HuH-7 (cell line): ENCODE measurements around the gene MOB3C.

ENCODE experiments used
- DNase-seq: peaks from one replicate; pipeline ENCODE4 v3.0.0; 2011; ENCODE audit warnings: low spot score

MOB3C gene

GRCh38 chr1:46638921-46639320, 22.3 kb upstream of the MOB3C start:
- DNase-seq: no peak

DNA sequence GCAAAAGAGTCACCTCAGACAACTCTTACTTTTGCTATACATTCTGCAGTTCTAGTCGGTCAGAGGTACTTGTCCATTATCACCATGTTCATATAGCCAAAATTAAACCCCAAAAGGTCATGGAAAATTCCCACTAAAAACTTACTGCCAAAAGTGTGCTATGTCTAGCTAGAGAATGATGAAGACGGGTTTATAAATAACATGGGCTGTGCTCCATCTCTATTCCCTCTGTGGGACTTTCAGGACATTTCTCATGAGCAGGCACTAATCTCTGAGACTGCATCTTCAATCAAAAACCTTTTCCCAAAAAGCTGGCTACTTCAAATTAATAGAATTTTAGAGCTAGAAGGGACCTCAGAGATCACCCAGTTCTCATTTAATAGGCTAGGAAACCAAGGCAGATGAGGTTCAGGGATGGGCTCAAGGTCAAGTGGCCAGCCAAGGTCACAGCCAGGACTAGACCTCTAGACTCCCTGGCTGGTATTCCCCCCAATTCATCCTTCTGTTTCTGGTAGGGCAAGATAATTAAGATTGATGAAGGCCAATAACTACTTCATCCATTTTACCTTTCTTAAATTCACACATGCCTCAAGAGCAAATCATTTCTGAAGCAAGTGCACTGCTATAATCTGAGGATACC, 21.0 kb upstream of the MOB3C start:
- no peak for DNase-seq

DNA sequence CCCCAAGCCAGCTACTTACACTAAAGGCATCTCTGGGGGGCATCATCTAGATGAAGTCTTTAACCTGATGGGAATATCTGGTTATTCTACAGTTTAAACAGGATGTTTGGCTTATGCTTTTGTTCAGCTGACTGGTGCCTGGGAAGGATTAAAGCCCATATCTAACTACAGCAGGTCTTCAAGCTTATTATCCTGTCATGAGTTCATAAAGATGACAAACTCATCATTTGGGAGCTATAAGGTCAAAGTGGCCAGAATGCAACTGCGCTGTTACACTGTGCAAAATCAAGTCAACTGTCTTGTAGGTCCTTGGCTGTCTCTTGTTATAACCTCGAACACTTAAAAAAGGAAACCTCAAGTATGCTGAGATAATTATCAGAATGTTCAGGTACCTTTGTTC, 18.6 kb upstream of the MOB3C start:
- no peak for DNase-seq

- no peak for DNase-seq
Observed at GRCh38 chr1:46630719-46631118, 14.1 kb upstream of the MOB3C start.

- DNase-seq: no peak
Observed at GRCh38 chr1:46623743-46624644, 7.4 kb upstream of the MOB3C start.

DNA sequence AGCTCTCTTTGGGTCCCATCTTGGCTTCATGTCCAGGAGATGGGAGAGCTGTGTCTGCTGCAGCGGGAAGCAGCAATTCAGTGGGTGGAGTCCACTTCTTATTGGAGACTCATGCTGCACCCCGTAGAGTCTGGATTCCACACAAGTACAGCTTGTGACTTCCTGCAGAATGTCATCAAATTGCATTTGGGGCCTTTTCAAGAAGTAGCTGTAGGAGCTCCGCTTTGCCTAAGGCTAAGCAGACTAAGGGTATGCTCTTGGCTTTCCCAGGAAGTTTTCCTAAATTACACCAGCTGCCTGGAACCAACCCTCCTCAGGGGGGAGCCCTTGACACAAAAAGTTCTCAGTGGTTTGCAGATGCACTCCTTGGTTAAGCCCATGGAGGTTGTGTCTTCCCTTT, 5.7 kb upstream of the MOB3C start:
- peak; percentile 60 for DNase-seq

DNA sequence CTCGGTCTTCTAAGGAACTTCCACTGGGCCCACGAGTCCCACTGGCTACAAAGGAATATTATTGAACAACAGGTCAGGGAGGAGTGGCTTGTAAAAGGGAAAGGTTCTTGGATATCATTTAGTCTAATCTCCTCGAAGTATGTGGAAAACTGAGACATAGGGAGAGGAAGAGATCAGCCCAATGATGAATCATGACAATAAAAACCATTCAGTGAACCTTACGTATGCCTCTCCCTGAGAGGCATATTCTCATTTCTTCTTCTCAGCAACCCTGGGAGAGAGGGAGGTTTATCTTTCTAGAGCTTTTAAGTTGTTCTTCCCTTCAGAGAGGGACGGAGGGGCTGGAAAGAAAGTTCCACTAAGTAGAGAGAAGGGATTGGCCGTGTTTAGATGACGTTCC, 5.3 kb upstream of the MOB3C start:
- DNase-seq: no peak

GRCh38 chr1:46619656-46620258, 3.1 kb upstream of the MOB3C start:
- DNase-seq: no peak

GRCh38 chr1:46618754-46619415, 2.3 kb upstream of the MOB3C start:
- no peak for DNase-seq

GRCh38 chr1:46617833-46618232, 1.2 kb upstream of the MOB3C start:
- no peak for DNase-seq

- no peak for DNase-seq
Observed at GRCh38 chr1:46617108-46617800, 643 bp upstream of the MOB3C start.

DNA sequence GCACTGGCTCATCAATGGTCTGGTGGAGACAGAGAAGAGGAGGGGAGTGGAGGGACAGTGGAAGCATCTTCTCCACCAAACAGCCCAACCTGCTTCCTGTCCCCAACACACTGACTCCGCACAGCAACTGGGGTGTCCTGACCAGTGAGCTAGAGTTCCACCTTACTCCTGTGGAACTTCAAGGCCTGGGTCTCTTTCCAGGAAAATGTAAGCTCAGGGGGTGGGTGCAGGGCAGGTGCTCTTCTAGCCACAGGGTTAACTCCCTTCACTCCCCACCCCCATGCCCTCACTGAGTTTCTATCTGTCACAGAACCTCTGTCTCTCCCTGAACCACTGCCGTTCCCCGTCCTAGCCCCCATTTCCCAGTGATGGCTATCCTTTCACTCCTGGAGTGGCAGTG, 876 bp downstream of the MOB3C start:
- DNase-seq: no peak

GRCh38 chr1:46615088-46615487, 1.5 kb downstream of the MOB3C start:
- no peak for DNase-seq

DNA sequence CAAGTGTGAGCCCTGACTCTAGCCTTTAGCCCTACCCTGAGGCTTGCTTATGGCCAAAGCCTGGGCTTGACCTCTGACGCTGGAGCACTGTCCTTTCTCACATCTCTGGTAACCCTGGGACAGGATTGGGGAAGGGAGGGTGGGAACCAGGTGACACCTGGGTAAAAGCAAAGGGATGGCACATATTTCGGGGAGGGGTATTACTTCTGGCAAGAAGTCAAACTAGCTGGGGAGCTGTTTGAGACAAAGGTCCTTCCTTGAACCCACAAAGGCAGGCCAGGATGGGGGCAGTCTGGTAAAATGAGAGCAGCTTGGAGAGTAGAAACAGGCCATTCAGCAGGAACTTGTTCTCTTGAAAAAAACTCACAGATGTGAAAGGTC, 2.0 kb downstream of the MOB3C start:
- DNase-seq: no peak

DNA sequence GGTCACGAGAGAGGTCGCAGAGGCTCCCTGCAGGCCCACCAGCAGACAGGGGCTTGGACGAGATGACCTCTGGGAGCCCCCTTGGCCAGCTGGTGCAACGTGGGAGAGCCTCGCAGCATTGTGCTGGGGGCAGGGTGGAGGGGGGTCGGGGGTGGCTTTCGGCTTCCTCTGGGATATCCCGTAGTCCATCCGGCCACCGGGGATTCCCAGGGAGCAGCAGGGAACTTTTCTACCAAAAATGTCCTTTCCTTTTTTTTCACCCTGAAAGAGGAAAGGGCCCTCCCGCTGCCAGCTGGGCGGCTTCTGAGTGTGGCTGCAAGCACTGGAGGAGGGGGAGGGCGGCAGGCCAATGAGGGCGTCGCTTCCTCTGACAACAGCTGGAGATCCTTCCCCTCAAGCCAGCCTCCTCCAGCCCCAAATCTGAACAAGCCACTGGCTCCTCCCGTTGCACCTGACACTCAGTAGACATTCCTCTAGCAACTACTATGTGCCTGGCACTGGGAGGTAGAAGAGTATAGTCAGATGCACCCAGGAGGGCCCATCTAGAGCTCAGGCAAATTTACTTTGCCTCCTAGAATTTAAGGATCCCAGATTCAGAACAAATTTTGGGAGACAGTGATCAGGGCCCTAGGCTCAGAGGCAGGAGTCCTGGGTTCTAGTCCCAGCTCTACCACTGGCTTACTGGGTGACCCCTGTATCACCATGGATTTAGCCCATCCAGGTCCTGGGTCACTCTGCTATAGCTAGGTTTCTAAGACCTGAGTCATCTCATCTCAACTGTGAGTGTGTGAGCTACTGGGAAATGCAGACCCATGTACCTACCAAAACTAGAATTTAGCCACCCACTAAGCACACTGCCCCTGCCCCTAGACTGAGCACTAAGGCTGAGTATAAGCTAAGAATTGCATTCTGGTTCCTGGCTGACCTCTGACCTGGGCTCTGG, 2.7 kb downstream of the MOB3C start:
- no peak for DNase-seq

DNA sequence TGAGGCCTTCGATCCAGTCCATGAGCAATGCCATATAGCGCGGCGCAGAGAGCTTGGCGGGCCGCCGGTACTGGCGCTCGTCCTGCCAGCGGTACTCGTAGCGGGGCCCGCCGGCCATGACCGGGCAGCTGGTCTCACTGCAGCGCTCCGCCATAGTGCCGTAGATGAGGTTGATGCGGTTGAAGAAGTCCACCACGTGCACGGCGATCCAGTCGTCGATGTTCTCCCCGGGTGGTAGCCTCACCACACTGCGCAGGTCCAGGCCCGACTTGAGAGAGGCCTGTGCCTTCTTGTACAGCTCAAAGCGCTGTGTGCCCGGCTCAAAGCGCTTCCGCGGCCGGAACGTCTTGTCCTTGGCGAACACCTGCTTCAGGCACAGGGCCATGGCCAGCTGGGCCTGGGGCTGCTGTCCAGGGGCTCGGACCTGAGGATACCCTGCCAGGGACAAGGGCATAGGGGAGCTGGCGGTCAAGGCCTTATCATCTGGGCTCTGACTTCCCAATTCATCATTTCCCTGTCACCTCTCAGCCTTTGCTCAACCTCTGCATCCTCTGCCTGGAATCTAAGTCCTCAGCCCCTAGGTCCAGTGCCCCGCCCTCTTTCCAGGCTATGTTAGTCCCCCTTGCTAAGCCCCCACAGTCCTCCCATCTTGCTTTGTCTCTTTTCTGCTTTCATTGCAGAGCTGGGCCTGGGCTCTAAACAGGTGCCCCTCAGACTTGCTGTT, 3.5 kb downstream of the MOB3C start:
- DNase-seq: no peak

GRCh38 chr1:46611691-46612221, 4.9 kb downstream of the MOB3C start:
- no peak for DNase-seq

GRCh38 chr1:46607345-46608130, 9.1 kb downstream of the MOB3C start:
- no peak for DNase-seq
